GM18873 (cell line): ENCODE data around the gene PAX4.
"Not testable (repeated sequence)": the region's sequence is repeated elsewhere in the genome, so short reads cannot be mapped to it uniquely, and the experiment has no call there.

Experiments
- ATAC-seq: cut with Tn5 transposase; IDR thresholded peaks from one replicate; pipeline ENCODE4 v1.9.1; 2021; ENCODE audit warnings: mild to moderate bottlenecking, moderate library complexity, moderate number of reproducible peaks; ENCODE audit not compliant: unreplicated experiment, low FRiP score

Gene PAX4

GRCh38 chr7:127588019-127588696 lies 29.8 kb downstream of the PAX4 start, which contains the start of gene ARF5:
ARF5 (plus strand) TSS chr7:127588411; CDS start chr7:127588499, 88 bp downstream.
- ATAC-seq = peak; percentile 54

GRCh38 chr7:127587663-127588018 lies 30.3 kb downstream of the PAX4 start:
- ATAC-seq = no peak

GRCh38 chr7:127586346-127586745 lies 31.6 kb downstream of the PAX4 start:
- ATAC-seq = no peak

- peak; percentile 89 for ATAC-seq
Observed at GRCh38 chr7:127585044-127585953, 32.6 kb downstream of the PAX4 start, which contains the start of gene GCC1. GCC1 (minus strand) TSS chr7:127585596; CDS start chr7:127585182, 414 bp downstream.

- ATAC-seq = no peak
Observed at GRCh38 chr7:127584648-127585043, 33.3 kb downstream of the PAX4 start.

- ATAC-seq = no peak
Observed at GRCh38 chr7:127582361-127582760, 35.6 kb downstream of the PAX4 start.

GRCh38 chr7:127581716-127582115 lies 36.2 kb downstream of the PAX4 start:
- ATAC-seq = no peak

GRCh38 chr7:127580612-127581011 lies 37.3 kb downstream of the PAX4 start:
- no peak for ATAC-seq

- no peak for ATAC-seq
Observed at GRCh38 chr7:127578711-127579275, 39.1 kb downstream of the PAX4 start.

- ATAC-seq = no peak
Observed at GRCh38 chr7:127578036-127578684, 39.8 kb downstream of the PAX4 start.

GRCh38 chr7:127571741-127572505 lies 46.0 kb downstream of the PAX4 start:
- no peak for ATAC-seq

GRCh38 chr7:127568034-127568433 lies 49.9 kb downstream of the PAX4 start:
- ATAC-seq = not testable (repeated sequence)

GRCh38 chr7:127566242-127566641 lies 51.7 kb downstream of the PAX4 start:
- no peak for ATAC-seq
